ENCODE results near the gene FZD7. TPM values are rescaled to one million over a fixed set of nuclear protein-coding genes. Genes with fewer than 3 reads are reported as not detected.

Gene FZD7
- polyA plus RNA-seq, 1 experiment = 42.9 TPM

GRCh38 chr2:202039278-202040078 lies 5.8 kb downstream of the FZD7 start:
- TF ChIP-seq CTCF (IDR thresholded peaks at IDR 0.05; ENCODE audit: low read depth, low read length) = no peak
- Histone ChIP-seq H3K27me3 (ENCODE audit: control insufficient read depth, insufficient read depth, low read length) (no peaks in the 10 kb centered on the region), H3K4me3 (ENCODE audit: low read depth, low read length) (peak overlapping the region; percentile 88), H3K27ac (ENCODE audit: low read depth, low read length) (no peak overlapping the region), H3K9me3 (ENCODE audit: control insufficient read depth, insufficient read depth, low read length) (peaks cover 7% of the 10 kb centered on the region; the same call in 1 of the 2 replicates)
- POLR2A ChIA-PET = interaction anchor here (0.5 to 0.8 kb wide), 2 partner anchors 12 to 76 kb away, joined by 3 read pairs; no protein-coding TSS in a partner anchor
- DNase-seq (ENCODE audit: low read depth, low spot score) = no peak
- CTCF ChIA-PET = interaction anchor here (1.3 kb wide), 1 partner anchor 179 kb away, joined by 4 read pairs; no protein-coding TSS in a partner anchor

GRCh38 chr2:202040079-202040844 lies 6.6 kb downstream of the FZD7 start:
- DNase-seq (ENCODE audit: low read depth, low spot score) = no peak
- Histone ChIP-seq H3K27ac (ENCODE audit: low read depth, low read length) (no peak overlapping the region), H3K27me3 (ENCODE audit: control insufficient read depth, insufficient read depth, low read length) (no peaks in the 10 kb centered on the region), H3K4me3 (ENCODE audit: low read depth, low read length) (no peak overlapping the region), H3K9me3 (ENCODE audit: control insufficient read depth, insufficient read depth, low read length) (peaks cover 7% of the 10 kb centered on the region; the same call in 1 of the 2 replicates)
- CTCF ChIA-PET = interaction anchor here (0.9 to 1.3 kb wide), 2 partner anchors 65 to 180 kb away, joined by 3 to 4 read pairs; no protein-coding TSS in a partner anchor
- POLR2A ChIA-PET = interaction anchor here (0.7 kb wide), 1 partner anchor 109 kb away, joined by 5 read pairs; no protein-coding TSS in a partner anchor
- TF ChIP-seq CTCF (IDR thresholded peaks at IDR 0.05; ENCODE audit: low read depth, low read length) = no peak

- CTCF ChIA-PET = interaction anchor here (1.9 to 2.2 kb wide), 2 partner anchors 137 to 182 kb away, joined by 6 to 9 read pairs; no protein-coding TSS in a partner anchor
- no peak for DNase-seq (ENCODE audit: low read depth, low spot score)
- POLR2A ChIA-PET = interaction anchor here (0.7 kb wide), 1 partner anchor 1141 kb away, joined by 3 read pairs; no protein-coding TSS in a partner anchor
Observed at GRCh38 chr2:202042444-202042843, 8.8 kb downstream of the FZD7 start.

GRCh38 chr2:202043475-202043874 lies 9.8 kb downstream of the FZD7 start:
- TF ChIP-seq CTCF (IDR thresholded peaks at IDR 0.05; ENCODE audit: low read depth, low read length) = no peak
- DNase-seq (ENCODE audit: low read depth, low spot score) = no peak
- CTCF ChIA-PET = interaction anchor here (1.4 to 2.2 kb wide), 2 partner anchors 136 to 183 kb away, joined by 5 to 9 read pairs; no protein-coding TSS in a partner anchor
- Histone ChIP-seq H3K9me3 (ENCODE audit: control insufficient read depth, insufficient read depth, low read length) (no peaks in the 10 kb centered on the region), H3K27ac (ENCODE audit: low read depth, low read length) (peak overlapping the region; percentile 21), H3K4me3 (ENCODE audit: low read depth, low read length) (no peak overlapping the region), H3K27me3 (ENCODE audit: control insufficient read depth, insufficient read depth, low read length) (no peaks in the 10 kb centered on the region)
- POLR2A ChIA-PET = no interaction called here

More at GRCh38 chr2:202042444-202042843, 8.8 kb downstream of the FZD7 start:
- H3K27ac ChIP-seq (ENCODE audit: low read depth, low read length) = no peak overlapping the region
- H3K9me3 ChIP-seq (ENCODE audit: control insufficient read depth, insufficient read depth, low read length) = no peaks in the 10 kb centered on the region
- H3K27me3 ChIP-seq (ENCODE audit: control insufficient read depth, insufficient read depth, low read length) = no peaks in the 10 kb centered on the region
- no peak for TF ChIP-seq CTCF (IDR thresholded peaks at IDR 0.05; ENCODE audit: low read depth, low read length)
- H3K4me3 ChIP-seq (ENCODE audit: low read depth, low read length) = no peak overlapping the region

Measured in AG04450 (cell line).